GM10266 (cell line): Measurements from ENCODE around the gene LOX.

Experiments used
- DNase-seq: peaks from one replicate; pipeline ENCODE4 v3.0.0; 2012; ENCODE audit errors: extremely low spot score
- TF ChIP-seq, protein P1 (sequence below): IDR thresholded peaks from 2 replicates; pipeline ENCODE4 v1.5.1; 2012; ENCODE audit warnings: mild to moderate bottlenecking, low read depth; ENCODE audit not compliant: control insufficient read depth, insufficient read depth; ENCODE audit errors: missing control alignments

Gene LOX

DNA sequence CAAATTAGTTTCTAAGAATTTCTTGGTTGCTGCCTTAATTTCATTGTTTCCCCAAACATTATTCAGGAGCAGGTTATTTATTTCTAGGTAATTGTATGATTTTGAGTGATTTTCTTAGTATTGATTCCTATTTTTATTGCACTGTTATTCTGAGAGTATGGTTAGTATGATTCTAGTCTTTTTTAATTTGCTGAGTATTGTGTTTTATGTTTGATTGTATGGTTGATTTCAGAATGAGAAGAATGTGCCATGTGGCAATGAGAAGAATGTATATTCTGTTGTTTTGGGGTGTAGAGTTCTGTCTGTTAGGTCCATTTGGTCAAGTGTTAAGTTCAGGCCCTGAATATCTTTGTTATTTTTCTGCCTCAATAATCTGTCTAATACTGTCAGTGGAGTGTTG lies 27.1 kb downstream of the LOX start:
- DNase-seq = no peak
- TF ChIP-seq, protein P1, sequence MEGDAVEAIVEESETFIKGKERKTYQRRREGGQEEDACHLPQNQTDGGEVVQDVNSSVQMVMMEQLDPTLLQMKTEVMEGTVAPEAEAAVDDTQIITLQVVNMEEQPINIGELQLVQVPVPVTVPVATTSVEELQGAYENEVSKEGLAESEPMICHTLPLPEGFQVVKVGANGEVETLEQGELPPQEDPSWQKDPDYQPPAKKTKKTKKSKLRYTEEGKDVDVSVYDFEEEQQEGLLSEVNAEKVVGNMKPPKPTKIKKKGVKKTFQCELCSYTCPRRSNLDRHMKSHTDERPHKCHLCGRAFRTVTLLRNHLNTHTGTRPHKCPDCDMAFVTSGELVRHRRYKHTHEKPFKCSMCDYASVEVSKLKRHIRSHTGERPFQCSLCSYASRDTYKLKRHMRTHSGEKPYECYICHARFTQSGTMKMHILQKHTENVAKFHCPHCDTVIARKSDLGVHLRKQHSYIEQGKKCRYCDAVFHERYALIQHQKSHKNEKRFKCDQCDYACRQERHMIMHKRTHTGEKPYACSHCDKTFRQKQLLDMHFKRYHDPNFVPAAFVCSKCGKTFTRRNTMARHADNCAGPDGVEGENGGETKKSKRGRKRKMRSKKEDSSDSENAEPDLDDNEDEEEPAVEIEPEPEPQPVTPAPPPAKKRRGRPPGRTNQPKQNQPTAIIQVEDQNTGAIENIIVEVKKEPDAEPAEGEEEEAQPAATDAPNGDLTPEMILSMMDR = no peak

- DNase-seq = no peak
These were observed 37.3 kb downstream of the LOX start for GRCh38 chr5:122040636-122041302.

GRCh38 chr5:122036326-122036725 lies 41.7 kb downstream of the LOX start:
- DNase-seq = no peak
- TF ChIP-seq, protein P1 = no peak

More at GRCh38 chr5:122040636-122041302, 37.3 kb downstream of the LOX start:
- TF ChIP-seq, protein P1 = no peak

- DNase-seq = no peak
- TF ChIP-seq, protein P1 = no peak
These were observed 42.1 kb downstream of the LOX start for GRCh38 chr5:122035913-122036312.

- no peak for DNase-seq
- TF ChIP-seq, protein P1 = no peak
These were observed 46.2 kb downstream of the LOX start for GRCh38 chr5:122031836-122032235.

DNA sequence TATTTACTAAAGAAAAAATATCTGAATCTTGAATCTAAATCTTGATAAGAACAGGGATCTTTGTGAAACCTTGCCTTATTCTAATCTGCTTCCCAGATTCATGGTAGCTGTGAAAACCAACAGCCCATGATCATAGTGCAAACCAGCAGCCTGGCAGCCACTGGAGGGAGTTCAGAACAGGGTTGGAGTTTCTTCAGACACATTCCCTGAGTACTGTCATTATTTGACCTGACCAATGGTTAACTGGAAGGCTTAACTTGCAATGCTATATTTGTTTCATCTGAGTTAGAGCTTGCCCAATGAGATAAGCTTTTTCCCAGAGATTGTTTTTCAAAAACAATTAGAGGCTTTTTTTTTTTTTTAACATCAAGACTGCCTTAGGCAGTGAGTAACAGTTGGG lies 47.8 kb downstream of the LOX start:
- no peak for DNase-seq
- TF ChIP-seq, protein P1 = no peak

DNA sequence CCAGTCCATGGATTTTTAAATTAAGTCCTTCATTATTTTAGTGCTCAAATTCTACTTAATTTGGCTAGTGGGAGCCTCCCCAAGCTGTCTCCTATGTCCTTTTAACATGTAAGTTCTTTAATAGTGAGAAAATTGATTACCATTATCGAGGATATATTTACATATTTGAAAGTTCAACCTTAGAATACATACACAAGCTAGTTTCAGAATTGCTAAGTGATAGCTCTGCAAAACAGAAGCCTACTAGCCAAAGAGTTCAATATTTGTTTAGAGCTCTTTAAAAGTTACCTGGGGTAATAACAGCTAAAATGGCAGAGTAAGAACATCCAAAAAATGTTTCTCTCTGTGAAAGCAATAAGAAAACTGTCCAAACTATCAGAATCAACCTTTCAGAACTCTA lies 48.2 kb downstream of the LOX start:
- no peak for DNase-seq
- TF ChIP-seq, protein P1 = no peak
